ENCODE measurements around the gene AJAP1.

DNA sequence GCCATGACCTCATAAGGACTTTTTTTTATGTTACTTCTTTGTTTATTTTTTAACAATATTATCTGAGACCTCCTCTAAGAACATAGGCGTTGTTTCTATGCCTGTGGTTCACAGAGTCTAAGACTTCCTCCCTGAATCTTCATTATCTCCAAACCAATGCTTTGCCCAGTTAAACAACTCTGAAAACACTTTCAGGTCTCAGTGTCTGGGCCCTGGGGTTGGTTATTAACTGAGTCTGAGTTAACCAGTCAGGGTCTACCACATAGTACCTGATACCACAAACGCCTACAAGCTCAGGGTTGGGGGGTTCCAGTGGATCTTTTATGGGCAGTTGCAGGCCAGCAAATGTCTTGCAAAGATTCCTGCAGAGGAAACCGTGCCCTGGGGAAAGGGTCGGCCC lies 138.2 kb downstream of the AJAP1 start:
- TF ChIP-seq, protein P1, sequence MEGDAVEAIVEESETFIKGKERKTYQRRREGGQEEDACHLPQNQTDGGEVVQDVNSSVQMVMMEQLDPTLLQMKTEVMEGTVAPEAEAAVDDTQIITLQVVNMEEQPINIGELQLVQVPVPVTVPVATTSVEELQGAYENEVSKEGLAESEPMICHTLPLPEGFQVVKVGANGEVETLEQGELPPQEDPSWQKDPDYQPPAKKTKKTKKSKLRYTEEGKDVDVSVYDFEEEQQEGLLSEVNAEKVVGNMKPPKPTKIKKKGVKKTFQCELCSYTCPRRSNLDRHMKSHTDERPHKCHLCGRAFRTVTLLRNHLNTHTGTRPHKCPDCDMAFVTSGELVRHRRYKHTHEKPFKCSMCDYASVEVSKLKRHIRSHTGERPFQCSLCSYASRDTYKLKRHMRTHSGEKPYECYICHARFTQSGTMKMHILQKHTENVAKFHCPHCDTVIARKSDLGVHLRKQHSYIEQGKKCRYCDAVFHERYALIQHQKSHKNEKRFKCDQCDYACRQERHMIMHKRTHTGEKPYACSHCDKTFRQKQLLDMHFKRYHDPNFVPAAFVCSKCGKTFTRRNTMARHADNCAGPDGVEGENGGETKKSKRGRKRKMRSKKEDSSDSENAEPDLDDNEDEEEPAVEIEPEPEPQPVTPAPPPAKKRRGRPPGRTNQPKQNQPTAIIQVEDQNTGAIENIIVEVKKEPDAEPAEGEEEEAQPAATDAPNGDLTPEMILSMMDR (conservative IDR thresholded peaks at IDR 0.05), result no peak
- TF ChIP-seq EZH2 (IDR thresholded peaks at IDR 0.05; ENCODE audit: low read depth), result no peak
